Measurements from ENCODE around the gene ACVR1B. TPM values are rescaled to one million over a fixed set of nuclear protein-coding genes. Genes with fewer than 3 reads are reported as not detected.

The ACVR1B gene
- total RNA-seq (38.1 and 46.4 TPM in 2 replicates), polyA plus RNA-seq (11.9 and 12.5 TPM in 2 replicates)

DNA sequence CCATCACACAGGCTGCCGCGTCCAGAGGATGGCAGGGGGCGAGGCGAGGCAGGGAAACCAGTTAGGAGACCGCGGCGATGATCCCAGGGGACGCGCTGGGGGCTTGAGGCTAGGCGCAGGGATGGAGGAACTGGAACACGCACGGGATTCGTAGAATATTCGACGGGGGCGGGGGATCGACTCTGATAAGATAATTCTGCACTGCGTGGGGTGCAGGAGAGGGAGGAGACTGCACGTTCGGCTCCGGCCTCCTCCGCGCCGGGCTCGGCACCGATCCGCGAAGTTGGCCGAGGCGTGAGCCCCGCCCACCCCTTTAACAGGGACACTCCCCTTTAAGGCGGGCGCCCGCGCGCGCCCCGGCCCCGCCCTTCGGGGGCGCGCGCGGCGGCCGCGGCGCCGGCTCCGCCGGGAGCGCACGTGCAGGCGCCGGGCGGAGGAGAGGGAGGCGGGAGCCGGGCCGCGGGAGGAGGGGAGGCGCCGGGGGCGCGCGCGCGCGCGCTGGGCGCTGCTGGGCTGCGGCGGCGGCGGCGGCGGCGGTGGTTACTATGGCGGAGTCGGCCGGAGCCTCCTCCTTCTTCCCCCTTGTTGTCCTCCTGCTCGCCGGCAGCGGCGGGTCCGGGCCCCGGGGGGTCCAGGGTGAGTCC lies at the start of gene ACVR1B:
ACVR1B (plus strand) TSS at position 501 of the 644 bp plus-strand sequence; CDS start at position 546, 45 bp downstream.
- TF ChIP-seq, protein P1, sequence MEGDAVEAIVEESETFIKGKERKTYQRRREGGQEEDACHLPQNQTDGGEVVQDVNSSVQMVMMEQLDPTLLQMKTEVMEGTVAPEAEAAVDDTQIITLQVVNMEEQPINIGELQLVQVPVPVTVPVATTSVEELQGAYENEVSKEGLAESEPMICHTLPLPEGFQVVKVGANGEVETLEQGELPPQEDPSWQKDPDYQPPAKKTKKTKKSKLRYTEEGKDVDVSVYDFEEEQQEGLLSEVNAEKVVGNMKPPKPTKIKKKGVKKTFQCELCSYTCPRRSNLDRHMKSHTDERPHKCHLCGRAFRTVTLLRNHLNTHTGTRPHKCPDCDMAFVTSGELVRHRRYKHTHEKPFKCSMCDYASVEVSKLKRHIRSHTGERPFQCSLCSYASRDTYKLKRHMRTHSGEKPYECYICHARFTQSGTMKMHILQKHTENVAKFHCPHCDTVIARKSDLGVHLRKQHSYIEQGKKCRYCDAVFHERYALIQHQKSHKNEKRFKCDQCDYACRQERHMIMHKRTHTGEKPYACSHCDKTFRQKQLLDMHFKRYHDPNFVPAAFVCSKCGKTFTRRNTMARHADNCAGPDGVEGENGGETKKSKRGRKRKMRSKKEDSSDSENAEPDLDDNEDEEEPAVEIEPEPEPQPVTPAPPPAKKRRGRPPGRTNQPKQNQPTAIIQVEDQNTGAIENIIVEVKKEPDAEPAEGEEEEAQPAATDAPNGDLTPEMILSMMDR (IDR thresholded peaks at IDR 0.05; ENCODE audit: low read depth, low read length) = no peak
- H3K4me3 ChIP-seq = peak within 1 kb of the TSS; percentile 96
- peaks cover 37% of the 10 kb centered on the region for H3K4me1 ChIP-seq (ENCODE audit: low read depth)
- H3K27me3 ChIP-seq = no peaks in the 10 kb centered on the region
- no peaks in the 10 kb centered on the region for H3K9me3 ChIP-seq (ENCODE audit: low read depth)
- peak; percentile 95 to 97 for DNase-seq (ENCODE audit: low read depth in 1 of 2, low spot score in 1 of 2)
- peak within 1 kb of the TSS; percentile 70 for H3K27ac ChIP-seq
- no peaks in the 10 kb centered on the region for H3K36me3 ChIP-seq

DNA sequence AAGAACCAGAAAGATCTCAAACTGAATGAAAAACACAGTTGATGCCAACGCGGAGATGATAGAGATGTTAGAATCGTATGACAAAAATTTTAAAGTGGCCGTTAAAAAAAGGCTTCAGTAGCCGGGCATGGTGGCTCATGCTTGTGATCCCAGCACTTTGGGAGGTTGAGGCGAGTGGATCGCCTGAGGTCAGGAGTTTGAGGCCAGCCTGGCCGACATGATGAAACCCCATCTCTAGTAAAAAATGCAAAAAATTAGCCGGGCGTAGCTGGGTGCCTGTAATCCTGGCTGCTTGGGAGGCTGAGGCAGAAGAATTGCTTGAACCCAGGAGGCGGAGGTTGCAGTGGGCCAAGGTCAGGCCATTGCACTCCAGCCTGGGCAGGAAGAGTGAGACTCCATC lies 49.6 kb upstream of the ACVR1B start:
- Histone ChIP-seq H3K27me3 (peaks cover 6% of the 10 kb centered on the region), H3K9me3 (ENCODE audit: low read depth) (no peaks in the 10 kb centered on the region), H3K4me3 (no peak overlapping the region), H3K36me3 (no peaks in the 10 kb centered on the region), H3K4me1 (ENCODE audit: low read depth) (peaks cover 8% of the 10 kb centered on the region), H3K27ac (no peak overlapping the region)
- TF ChIP-seq, protein P1 (IDR thresholded peaks at IDR 0.05; ENCODE audit: low read depth, low read length) = no peak
- DNase-seq (ENCODE audit: low read depth in 1 of 2, low spot score in 1 of 2) = no peak

DNA sequence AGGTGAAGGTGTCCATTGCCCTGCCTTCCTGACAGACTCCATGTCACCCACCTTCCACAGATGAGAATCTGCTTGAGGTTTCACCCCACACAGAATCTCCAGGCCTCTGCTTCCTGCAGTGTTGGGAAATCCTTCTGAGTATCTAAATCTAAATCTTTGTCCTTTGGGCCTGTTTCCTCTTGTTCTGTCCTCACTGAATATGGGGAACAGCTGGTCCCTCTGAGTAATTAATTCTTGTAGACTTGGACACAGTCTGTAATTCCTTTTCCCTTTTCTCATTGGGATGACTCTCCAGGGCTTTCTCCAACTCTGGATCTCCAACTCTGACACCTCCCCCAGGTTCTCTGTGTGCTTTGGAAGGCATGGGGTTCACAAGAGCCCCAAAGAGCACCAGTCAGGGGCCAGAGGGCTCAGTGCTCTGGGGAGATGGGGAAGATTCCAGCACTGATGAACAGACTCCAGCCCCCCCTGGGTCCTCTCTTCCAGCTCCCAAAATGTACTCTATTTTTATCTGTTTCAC lies 46.5 kb upstream of the ACVR1B start:
- no peaks in the 10 kb centered on the region for H3K9me3 ChIP-seq (ENCODE audit: low read depth)
- no peaks in the 10 kb centered on the region for H3K36me3 ChIP-seq
- H3K4me3 ChIP-seq = no peak overlapping the region
- TF ChIP-seq, protein P1 (IDR thresholded peaks at IDR 0.05; ENCODE audit: low read depth, low read length) = no peak
- peaks cover 8% of the 10 kb centered on the region for H3K4me1 ChIP-seq (ENCODE audit: low read depth)
- H3K27me3 ChIP-seq = peaks cover 26% of the 10 kb centered on the region
- no peak overlapping the region for H3K27ac ChIP-seq
- peak in 1 of 2 donors; percentile 55 for DNase-seq (ENCODE audit: low read depth in 1 of 2, low spot score in 1 of 2)

DNA sequence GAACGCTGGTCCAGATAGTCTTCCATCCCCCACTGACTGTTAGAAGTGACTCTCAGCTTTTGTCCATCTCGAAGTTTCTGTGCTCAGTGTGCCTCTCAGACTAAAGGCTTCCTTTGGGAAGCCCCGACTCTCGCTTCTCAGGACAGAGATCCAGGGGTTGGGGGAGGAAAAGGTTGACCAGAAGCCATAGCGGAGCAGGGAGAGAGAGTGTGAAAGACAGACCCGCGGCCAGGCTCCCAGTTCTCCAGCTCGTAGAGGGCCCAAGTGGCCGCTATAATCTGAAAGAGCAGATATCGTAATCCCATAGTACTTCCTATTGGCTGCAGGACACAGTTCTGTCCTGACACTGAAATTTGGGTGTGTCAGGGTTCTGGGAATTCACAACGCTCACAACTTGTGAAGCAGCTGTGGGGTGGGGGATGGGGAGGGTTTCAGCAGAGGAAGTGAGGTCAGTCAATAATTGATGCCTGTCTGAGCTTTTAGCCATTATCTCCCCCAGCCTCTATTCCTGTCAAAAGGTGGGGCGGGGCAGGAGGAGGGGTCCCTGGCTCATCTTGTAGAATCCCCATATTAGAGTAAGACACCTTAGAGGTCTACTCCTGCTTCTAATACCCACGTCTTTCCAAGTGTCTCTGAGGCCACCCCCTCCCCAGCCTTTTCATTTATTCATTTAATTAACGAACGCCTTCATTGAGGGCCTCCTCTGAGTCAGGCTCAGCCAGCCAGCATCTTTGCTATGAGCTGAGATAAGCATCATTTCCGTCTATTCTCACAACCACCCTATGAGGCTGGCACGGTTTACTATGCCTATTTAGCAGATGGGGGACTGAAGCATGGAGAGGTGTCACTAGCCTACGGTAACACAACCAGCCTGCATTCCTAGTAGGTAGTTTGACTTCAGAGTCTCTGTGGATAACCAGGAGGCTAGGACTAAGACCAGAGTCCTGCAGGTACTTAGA lies 45.7 kb upstream of the ACVR1B start:
- Histone ChIP-seq H3K4me1 (ENCODE audit: low read depth) (peaks cover 8% of the 10 kb centered on the region), H3K27ac (no peak overlapping the region), H3K9me3 (ENCODE audit: low read depth) (no peaks in the 10 kb centered on the region), H3K27me3 (peaks cover 26% of the 10 kb centered on the region), H3K4me3 (no peak overlapping the region), H3K36me3 (no peaks in the 10 kb centered on the region)
- DNase-seq (ENCODE audit: low read depth in 1 of 2, low spot score in 1 of 2) = peak in 1 of 2 donors; percentile 81
- TF ChIP-seq, protein P1 (IDR thresholded peaks at IDR 0.05; ENCODE audit: low read depth, low read length) = no peak

DNA sequence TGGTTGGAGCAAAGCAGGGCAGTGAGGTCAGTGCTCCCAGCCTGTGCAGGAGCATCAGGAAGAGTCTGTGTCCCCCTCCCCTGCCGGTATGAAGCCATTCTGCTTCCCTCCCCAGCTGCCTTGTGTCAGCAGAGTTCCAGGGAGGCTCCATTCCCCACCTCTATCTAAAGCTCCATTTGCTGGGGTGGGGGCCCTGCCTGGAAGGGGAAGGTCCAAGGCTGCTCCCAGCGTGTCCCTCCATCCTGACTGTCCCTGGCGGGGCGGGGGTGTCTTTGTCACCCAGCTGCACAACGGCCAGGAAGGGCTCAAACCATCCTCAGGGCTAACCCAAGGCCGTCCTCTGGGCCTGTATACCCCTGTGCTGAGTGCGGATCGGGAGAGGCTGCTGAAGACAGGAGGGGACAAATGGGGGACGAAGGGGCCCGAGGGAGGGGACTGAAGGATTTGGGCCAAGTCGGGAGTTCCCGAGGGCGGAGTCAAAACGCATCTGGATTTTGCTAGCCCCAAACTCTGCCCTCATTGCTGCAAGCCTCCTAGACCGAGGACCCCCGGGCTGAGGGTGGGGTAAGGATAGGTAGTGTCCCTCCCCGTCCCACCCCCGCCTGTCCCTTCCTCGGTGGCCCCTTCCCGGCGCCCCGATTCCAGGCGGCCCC lies 44.9 kb upstream of the ACVR1B start:
- TF ChIP-seq, protein P1 (IDR thresholded peaks at IDR 0.05; ENCODE audit: low read depth, low read length) = no peak
- no peak overlapping the region for H3K27ac ChIP-seq
- H3K4me3 ChIP-seq = no peak overlapping the region
- no peaks in the 10 kb centered on the region for H3K36me3 ChIP-seq
- H3K9me3 ChIP-seq (ENCODE audit: low read depth) = no peaks in the 10 kb centered on the region
- no peak for DNase-seq (ENCODE audit: low read depth in 1 of 2, low spot score in 1 of 2)
- peaks cover 8% of the 10 kb centered on the region for H3K4me1 ChIP-seq (ENCODE audit: low read depth)
- H3K27me3 ChIP-seq = peaks cover 26% of the 10 kb centered on the region
